Calu3 (cell line): ENCODE data around the gene HBG2. TPM values are rescaled to one million over a fixed set of nuclear protein-coding genes. Genes with fewer than 3 reads are reported as not detected.

Source experiments
- BruUV-seq: library from RNA; stranded (reverse); fragments of 400-500 nt; replicated peaks from 2 replicates; lab custom pipeline; 2021; lab: Mats Ljungman, UMichigan
- CTCF ChIA-PET: fragments of 300-600 bp; sonication (Branson Sonifier 250); formaldehyde crosslinking; loops from one replicate; lab custom pipeline; 2022; ENCODE audit warnings: antibody characterized with exemption; lab: Charles Lee
- DNase-seq: peaks from one replicate; pipeline ENCODE4 v3.0.0; 2022
- H3K27ac Mint-ChIP-seq: one replicate; pipeline ENCODE4 v1.8.0; 2022; ENCODE audit warnings: mixed read lengths; ENCODE audit not compliant: unreplicated experiment
- H3K27me3 Mint-ChIP-seq: one replicate; pipeline ENCODE4 v1.8.0; 2022; ENCODE audit warnings: mixed read lengths; ENCODE audit not compliant: unreplicated experiment
- H3K36me3 Mint-ChIP-seq: one replicate; pipeline ENCODE4 v1.8.0; 2022; ENCODE audit warnings: mild to moderate bottlenecking, moderate library complexity, mixed read lengths; ENCODE audit not compliant: insufficient read depth, unreplicated experiment
- H3K4me1 Mint-ChIP-seq: one replicate; pipeline ENCODE4 v1.8.0; 2022; ENCODE audit warnings: mild to moderate bottlenecking, low read depth, mixed read lengths; ENCODE audit not compliant: unreplicated experiment
- H3K4me3 Mint-ChIP-seq: one replicate; pipeline ENCODE4 v1.8.0; 2022; ENCODE audit warnings: mild to moderate bottlenecking, low read depth, moderate library complexity, mixed read lengths; ENCODE audit not compliant: unreplicated experiment
- H3K9me3 Mint-ChIP-seq: one replicate; pipeline ENCODE4 v1.8.0; 2022; ENCODE audit warnings: low read depth, mixed read lengths; ENCODE audit not compliant: unreplicated experiment
- intact Hi-C: fragments of 100-400 bp; cut with micrococcal nuclease; formaldehyde crosslinking; loops from one replicate; pipeline ENCODE4 v1.10.0; 2022; ENCODE audit not compliant: unreplicated experiment
- total RNA-seq: library from RNA; stranded (reverse); gene quantifications from 2 replicates; pipeline ENCODE4 v1.2.3, GENCODE V29; 2022
- TF ChIP-seq, protein P1 (sequence below): fragments of 200-600 bp; IDR thresholded peaks from one replicate; pipeline ENCODE4 v1.8.0; 2022; ENCODE audit warnings: antibody characterized with exemption; ENCODE audit not compliant: unreplicated experiment

Gene HBG2
- total RNA-seq, 1 experiment from 2014 or later, result not detected

- TF ChIP-seq, protein P1, sequence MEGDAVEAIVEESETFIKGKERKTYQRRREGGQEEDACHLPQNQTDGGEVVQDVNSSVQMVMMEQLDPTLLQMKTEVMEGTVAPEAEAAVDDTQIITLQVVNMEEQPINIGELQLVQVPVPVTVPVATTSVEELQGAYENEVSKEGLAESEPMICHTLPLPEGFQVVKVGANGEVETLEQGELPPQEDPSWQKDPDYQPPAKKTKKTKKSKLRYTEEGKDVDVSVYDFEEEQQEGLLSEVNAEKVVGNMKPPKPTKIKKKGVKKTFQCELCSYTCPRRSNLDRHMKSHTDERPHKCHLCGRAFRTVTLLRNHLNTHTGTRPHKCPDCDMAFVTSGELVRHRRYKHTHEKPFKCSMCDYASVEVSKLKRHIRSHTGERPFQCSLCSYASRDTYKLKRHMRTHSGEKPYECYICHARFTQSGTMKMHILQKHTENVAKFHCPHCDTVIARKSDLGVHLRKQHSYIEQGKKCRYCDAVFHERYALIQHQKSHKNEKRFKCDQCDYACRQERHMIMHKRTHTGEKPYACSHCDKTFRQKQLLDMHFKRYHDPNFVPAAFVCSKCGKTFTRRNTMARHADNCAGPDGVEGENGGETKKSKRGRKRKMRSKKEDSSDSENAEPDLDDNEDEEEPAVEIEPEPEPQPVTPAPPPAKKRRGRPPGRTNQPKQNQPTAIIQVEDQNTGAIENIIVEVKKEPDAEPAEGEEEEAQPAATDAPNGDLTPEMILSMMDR, result no peak
- no TSS peak for BruUV-seq
- Mint-ChIP-seq H3K27me3 (peaks cover 6% of the 10 kb centered on the region), H3K9me3 (no peaks in the 10 kb centered on the region), H3K4me3 (no peak overlapping the region), H3K4me1 (no peaks in the 10 kb centered on the region), H3K27ac (no peak overlapping the region), H3K36me3 (no peaks in the 10 kb centered on the region)
- no peak for DNase-seq
- CTCF ChIA-PET, result no interaction called here
- intact Hi-C loops, result no loop called here
Observed at GRCh38 chr11:5240056-5240455, 14.5 kb downstream of the HBG2 start.

DNA sequence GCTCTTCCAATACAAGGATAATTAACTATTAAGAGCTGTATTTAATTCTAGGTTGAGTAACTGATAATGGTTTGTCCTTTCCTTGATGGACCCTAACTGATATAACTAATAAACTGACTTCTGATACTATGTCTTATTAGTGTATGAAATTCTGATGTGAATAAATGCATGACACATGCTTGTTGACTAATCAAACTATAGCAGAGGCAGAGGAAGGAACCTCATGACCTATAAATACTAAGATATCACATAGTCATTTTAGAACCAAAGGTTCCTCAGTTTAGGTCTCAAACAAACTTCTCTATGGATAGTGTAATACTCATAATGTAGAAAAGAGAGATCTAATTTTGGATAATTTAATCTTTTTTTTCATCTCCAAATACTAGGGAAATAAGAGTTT, 15.5 kb downstream of the HBG2 start:
- no peaks in the 10 kb centered on the region for H3K9me3 Mint-ChIP-seq
- no peak overlapping the region for H3K4me3 Mint-ChIP-seq
- CTCF ChIA-PET, result no interaction called here
- no peak for DNase-seq
- TF ChIP-seq, protein P1, result no peak
- no peaks in the 10 kb centered on the region for H3K27me3 Mint-ChIP-seq
- intact Hi-C loops, result no loop called here
- H3K27ac Mint-ChIP-seq, result no peak overlapping the region
- H3K4me1 Mint-ChIP-seq, result no peaks in the 10 kb centered on the region
- BruUV-seq, result no TSS peak
- H3K36me3 Mint-ChIP-seq, result no peaks in the 10 kb centered on the region

DNA sequence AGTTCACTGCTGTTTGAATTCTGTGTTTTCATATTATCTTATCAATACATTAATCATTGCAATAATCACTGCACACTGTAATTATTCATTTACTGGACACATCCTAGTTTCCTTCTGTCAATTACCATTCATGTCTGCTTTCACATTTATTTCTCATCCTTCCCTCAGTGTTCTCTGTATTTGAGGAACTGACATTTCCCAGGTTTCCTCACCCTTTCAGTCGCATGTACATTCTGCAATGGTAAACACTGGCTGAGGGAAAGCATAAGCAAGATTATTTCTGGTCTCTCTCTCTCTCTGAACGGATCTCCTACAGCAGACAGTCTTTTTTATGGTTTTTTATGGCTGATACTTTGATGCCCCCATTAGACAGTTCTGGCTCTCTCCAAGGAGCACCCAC, 16.1 kb downstream of the HBG2 start:
- DNase-seq, result no peak
- H3K9me3 Mint-ChIP-seq, result no peaks in the 10 kb centered on the region
- CTCF ChIA-PET, result no interaction called here
- intact Hi-C loops, result no loop called here
- H3K4me3 Mint-ChIP-seq, result no peak overlapping the region
- H3K36me3 Mint-ChIP-seq, result no peaks in the 10 kb centered on the region
- no peaks in the 10 kb centered on the region for H3K4me1 Mint-ChIP-seq
- no TSS peak for BruUV-seq
- TF ChIP-seq, protein P1, result no peak
- no peaks in the 10 kb centered on the region for H3K27me3 Mint-ChIP-seq
- H3K27ac Mint-ChIP-seq, result no peak overlapping the region

DNA sequence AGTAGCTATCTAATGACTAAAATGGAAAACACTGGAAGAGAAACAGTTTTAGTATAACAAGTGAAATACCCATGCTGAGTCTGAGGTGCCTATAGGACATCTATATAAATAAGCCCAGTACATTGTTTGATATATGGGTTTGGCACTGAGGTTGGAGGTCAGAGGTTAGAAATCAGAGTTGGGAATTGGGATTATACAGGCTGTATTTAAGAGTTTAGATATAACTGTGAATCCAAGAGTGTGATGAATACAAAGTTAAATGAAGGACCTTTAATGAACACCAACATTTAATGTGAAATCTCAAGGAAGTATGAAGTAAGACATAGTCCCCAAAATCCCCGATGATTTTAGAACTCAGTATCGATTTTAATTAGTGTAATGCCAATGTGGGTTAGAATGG, 17.2 kb downstream of the HBG2 start:
- H3K36me3 Mint-ChIP-seq, result no peaks in the 10 kb centered on the region
- no peaks in the 10 kb centered on the region for H3K27me3 Mint-ChIP-seq
- H3K4me1 Mint-ChIP-seq, result no peaks in the 10 kb centered on the region
- CTCF ChIA-PET, result no interaction called here
- H3K4me3 Mint-ChIP-seq, result no peak overlapping the region
- DNase-seq, result no peak
- no TSS peak for BruUV-seq
- no peaks in the 10 kb centered on the region for H3K9me3 Mint-ChIP-seq
- TF ChIP-seq, protein P1, result no peak
- intact Hi-C loops, result no loop called here
- H3K27ac Mint-ChIP-seq, result no peak overlapping the region
